B cell (primary cell): ENCODE results near the gene SPP2. TPM values are rescaled to one million over a fixed set of nuclear protein-coding genes. Genes with fewer than 3 reads are reported as not detected.

Experiments
- ATAC-seq: fragments of 200-7000 bp; cut with Tn5 transposase; one replicate; pipeline ENCODE4 v1.10.0; 2021; ENCODE audit warnings: low read depth, mild to moderate bottlenecking, moderate number of reproducible peaks, moderate library complexity
- CTCF ChIA-PET: fragments of 350-600 bp; sonication (Branson Sonifier 250); formaldehyde crosslinking; loops from one replicate; lab custom pipeline; 2021; ENCODE audit warnings: antibody characterized with exemption, inconsistent platforms; lab: Charles Lee
- POLR2A ChIA-PET: fragments of 350-600 bp; sonication (Branson Sonifier 250); formaldehyde crosslinking; loops from one replicate; lab custom pipeline; 2021; ENCODE audit warnings: antibody characterized with exemption; lab: Charles Lee
- DNase-seq: peaks from one replicate; pipeline ENCODE4 v3.0.0; 2013
- H2AFZ ChIP-seq: 2 replicates; pipeline ENCODE4 v1.6.1; 2012; ENCODE audit warnings: mild to moderate bottlenecking, low read depth, low read length; ENCODE audit not compliant: insufficient read depth, poor library complexity, severe bottlenecking
- H3K27ac ChIP-seq, 2 donors: 1 replicate in 1 of 2; 2 replicates in 1 of 2; pipeline ENCODE4 v1.5.1; 2012 to 2013; ENCODE audit warnings: low read length in 2 of 2, mild to moderate bottlenecking in 2 of 2, moderate library complexity in 1 of 2
- H3K27me3 ChIP-seq, 4 experiments: fragments of 200-600 bp in 1 of 4; sonication (generic) in 1 of 4; replicated peaks in 1 of 4; 1 replicate in 2 of 4; 2 replicates in 2 of 4; pipeline versions ENCODE4 v1.6.1 to v1.7.0; 2013 to 2016; ENCODE audit warnings: low read length in 3 of 4, mild to moderate bottlenecking in 2 of 4, mixed read lengths in 1 of 4, moderate library complexity in 1 of 4; ENCODE audit not compliant: insufficient read depth in 4 of 4, control insufficient read depth in 3 of 4; ENCODE audit errors: control extremely low read depth in 1 of 4
- H3K36me3 ChIP-seq, 2 experiments: replicated peaks in 1 of 2; 1 replicate in 1 of 2; 2 replicates in 1 of 2; pipeline versions ENCODE4 v1.6.1 to v1.7.1; 2013; ENCODE audit warnings: low read length in 1 of 2; ENCODE audit not compliant: insufficient read depth in 2 of 2, control insufficient read depth in 1 of 2; ENCODE audit errors: control extremely low read depth in 1 of 2, extremely low read depth in 1 of 2
- H3K4me1 ChIP-seq, 2 donors: fragments of 200-600 bp in 1 of 2; sonication (generic) in 1 of 2; 1 replicate in 1 of 2; 2 replicates in 1 of 2; pipeline versions ENCODE4 v1.5.1 to v1.6.1; 2013 to 2017; ENCODE audit warnings: low read length in 2 of 2; ENCODE audit not compliant: control insufficient read depth in 2 of 2, insufficient read depth in 2 of 2
- H3K4me2 ChIP-seq: replicated peaks from 2 replicates; pipeline ENCODE3; 2012; ENCODE audit warnings: mild to moderate bottlenecking, low read depth, low read length; ENCODE audit not compliant: poor library complexity, severe bottlenecking
- H3K4me3 ChIP-seq, 5 experiments: fragments of 200-600 bp in 1 of 5; sonication (generic) in 1 of 5; 1 replicate in 3 of 5; 2 replicates in 2 of 5; pipeline versions ENCODE4 v1.5.1 to v1.7.0; 2011 to 2016; ENCODE audit warnings: low read length in 4 of 5, mild to moderate bottlenecking in 4 of 5, low read depth in 2 of 5, control low read depth in 1 of 5, moderate library complexity in 1 of 5; ENCODE audit not compliant: insufficient read depth in 1 of 5; ENCODE audit errors: control extremely low read depth in 1 of 5, extremely low read depth in 1 of 5
- H3K79me2 ChIP-seq: fragments of 200-600 bp; sonication (generic); one replicate; pipeline ENCODE4 v1.6.0; 2016; ENCODE audit warnings: low read length; ENCODE audit not compliant: control insufficient read depth, insufficient read depth
- H3K9ac ChIP-seq: fragments of 200-600 bp; sonication (generic); 2 replicates; pipeline ENCODE4 v1.6.1; 2017; ENCODE audit warnings: mild to moderate bottlenecking, low read length, moderate library complexity
- H3K9me3 ChIP-seq, 3 donors: one replicate each; pipeline versions ENCODE4 v1.6.1 to v1.7.1; 2013; ENCODE audit warnings: low read length in 2 of 3; ENCODE audit not compliant: control insufficient read depth in 2 of 3, insufficient read depth in 1 of 3; ENCODE audit errors: control extremely low read depth in 1 of 3
- H4K20me1 ChIP-seq: 2 replicates; pipeline ENCODE4 v1.6.0; 2012; ENCODE audit warnings: mild to moderate bottlenecking, low read length; ENCODE audit not compliant: insufficient read depth, control insufficient read depth, poor library complexity, severe bottlenecking
- H3K27ac Mint-ChIP-seq: one replicate; pipeline ENCODE4 v1.8.0; 2021; ENCODE audit warnings: mixed read lengths
- H3K27me3 Mint-ChIP-seq: one replicate; pipeline ENCODE4 v1.8.0; 2021; ENCODE audit warnings: mixed read lengths
- H3K4me1 Mint-ChIP-seq: one replicate; pipeline ENCODE4 v1.8.0; 2021; ENCODE audit warnings: mixed read lengths
- H3K4me3 Mint-ChIP-seq: one replicate; pipeline ENCODE4 v1.8.0; 2021; ENCODE audit warnings: mixed read lengths
- H3K9me3 Mint-ChIP-seq: one replicate; pipeline ENCODE4 v1.8.0; 2022; ENCODE audit warnings: mixed read lengths; ENCODE audit not compliant: insufficient read depth
- EZH2 ChIP-seq: IDR thresholded peaks from 2 replicates; pipeline ENCODE4 v1.6.1; 2012; ENCODE audit warnings: borderline replicate concordance, low read depth, mild to moderate bottlenecking, moderate library complexity, low read length; ENCODE audit not compliant: insufficient read depth, poor library complexity, severe bottlenecking
- WGBS: methylation state at CpG from one replicate; pipeline ENCODE4 v1.1.5; 2013; ENCODE audit warnings: missing lambda C conversion rate; ENCODE audit not compliant: insufficient coverage; 5-methylcytosine and 5-hydroxymethylcytosine counted together
- intact Hi-C: fragments of 100-400 bp; cut with micrococcal nuclease; formaldehyde crosslinking; loops from one replicate; pipeline ENCODE4 v1.10.0; 2022
- polyA plus RNA-seq: library from polyadenylated mRNA; depleted of rRNA; stranded (reverse); fragments of >200 nt; gene quantifications from 2 replicates; pipeline ENCODE4 v1.2.3, GENCODE V29; 2012
- total RNA-seq, 2 donors: library from RNA; stranded (reverse); fragments of 120-200 nt in 1 of 2; gene quantifications; 1 replicate in 1 of 2; 2 replicates in 1 of 2; pipeline versions ENCODE4 v1.2.3 to v1.2.4, GENCODE V29; 2013 to 2022
- TF ChIP-seq, protein P1 (sequence below): fragments of 200-600 bp; IDR thresholded peaks from one replicate; pipeline ENCODE4 v1.8.0; 2022; ENCODE audit warnings: antibody characterized with exemption, mild to moderate bottlenecking

The SPP2 gene
- total and polyA plus RNA-seq, 2 donors (not counting 1 experiment from before 2014, with no cell fraction given): not detected

DNA sequence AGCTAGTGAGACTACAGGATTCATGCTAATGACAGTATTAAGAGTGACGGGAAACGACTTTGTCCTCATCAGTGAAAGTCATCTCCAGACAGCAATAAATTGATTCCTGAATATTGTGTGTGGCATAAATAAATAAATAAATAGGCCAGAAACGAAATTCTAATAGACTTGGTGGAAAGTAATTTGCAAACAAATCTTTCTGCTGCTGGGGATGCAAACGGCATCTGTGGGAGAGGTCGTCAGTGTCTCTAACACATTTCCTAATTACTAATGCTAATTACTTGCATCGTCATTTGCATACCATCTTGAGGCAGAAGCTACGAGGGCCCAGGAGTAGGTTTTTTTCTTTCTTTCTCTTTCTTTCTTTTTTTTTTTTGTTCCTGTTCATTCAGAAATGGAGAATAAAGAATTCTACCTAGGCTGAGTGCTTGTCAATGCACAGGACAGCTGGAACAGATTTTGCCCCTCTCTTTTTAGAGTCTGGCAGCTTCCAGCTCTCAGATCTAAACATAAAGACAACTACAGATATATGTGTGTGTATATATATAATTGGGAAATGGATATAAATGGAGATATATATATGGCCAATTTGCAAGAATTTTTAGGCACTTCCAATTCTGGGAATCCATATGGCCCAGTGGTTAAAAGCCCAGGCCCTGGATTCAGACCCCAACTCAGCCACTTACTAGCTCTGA, 75.1 kb downstream of the SPP2 start:
- Histone ChIP-seq H3K9ac (no peak overlapping the region), H3K9me3 (no peaks in the 10 kb centered on the region), H3K36me3 (no peaks in the 10 kb centered on the region), H3K27me3 (peaks cover 0 to 11% (median 7%) of the 10 kb centered on the region in 4 experiments), H4K20me1 (no peaks in the 10 kb centered on the region), H3K27ac (no peak overlapping the region), H3K4me1 (no peaks in the 10 kb centered on the region), H3K4me3 (no peak overlapping the region), H3K79me2 (no peaks in the 10 kb centered on the region), H3K4me2 (no peak overlapping the region), H2AFZ (no peak overlapping the region)
- POLR2A ChIA-PET: no interaction called here
- DNase-seq (no peak), ATAC-seq (no peak)
- no peaks in the 10 kb centered on the region for H3K9me3 Mint-ChIP-seq
- CTCF ChIA-PET: interaction anchor here (1.1 kb wide), 1 partner anchor 30 kb away, joined by 3 read pairs; no protein-coding TSS in a partner anchor
- no peak overlapping the region for H3K27ac Mint-ChIP-seq
- intact Hi-C loops: no loop called here
- no peak overlapping the region for H3K4me3 Mint-ChIP-seq
- peaks cover 33% of the 10 kb centered on the region for H3K27me3 Mint-ChIP-seq
- TF ChIP-seq, protein P1, sequence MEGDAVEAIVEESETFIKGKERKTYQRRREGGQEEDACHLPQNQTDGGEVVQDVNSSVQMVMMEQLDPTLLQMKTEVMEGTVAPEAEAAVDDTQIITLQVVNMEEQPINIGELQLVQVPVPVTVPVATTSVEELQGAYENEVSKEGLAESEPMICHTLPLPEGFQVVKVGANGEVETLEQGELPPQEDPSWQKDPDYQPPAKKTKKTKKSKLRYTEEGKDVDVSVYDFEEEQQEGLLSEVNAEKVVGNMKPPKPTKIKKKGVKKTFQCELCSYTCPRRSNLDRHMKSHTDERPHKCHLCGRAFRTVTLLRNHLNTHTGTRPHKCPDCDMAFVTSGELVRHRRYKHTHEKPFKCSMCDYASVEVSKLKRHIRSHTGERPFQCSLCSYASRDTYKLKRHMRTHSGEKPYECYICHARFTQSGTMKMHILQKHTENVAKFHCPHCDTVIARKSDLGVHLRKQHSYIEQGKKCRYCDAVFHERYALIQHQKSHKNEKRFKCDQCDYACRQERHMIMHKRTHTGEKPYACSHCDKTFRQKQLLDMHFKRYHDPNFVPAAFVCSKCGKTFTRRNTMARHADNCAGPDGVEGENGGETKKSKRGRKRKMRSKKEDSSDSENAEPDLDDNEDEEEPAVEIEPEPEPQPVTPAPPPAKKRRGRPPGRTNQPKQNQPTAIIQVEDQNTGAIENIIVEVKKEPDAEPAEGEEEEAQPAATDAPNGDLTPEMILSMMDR: no peak
- TF ChIP-seq EZH2: no peak
- WGBS: 60% methylated on average over 2 of the region's 7 CpGs
- H3K4me1 Mint-ChIP-seq: no peaks in the 10 kb centered on the region

DNA sequence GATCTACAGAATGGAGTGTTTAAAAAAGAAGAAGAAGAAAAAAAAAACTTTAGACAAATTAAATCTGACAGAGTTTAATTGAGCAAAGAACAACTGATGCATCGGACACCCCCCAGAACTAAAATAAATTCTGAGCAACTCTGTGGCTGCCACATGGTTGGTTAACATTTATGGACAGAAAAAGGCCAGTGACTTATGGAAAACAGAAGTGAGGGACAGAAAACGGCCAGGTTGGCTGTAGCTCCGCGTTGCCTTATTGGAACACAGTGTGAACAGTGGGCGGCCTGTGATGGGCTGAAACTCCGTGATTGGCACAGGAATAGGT, 75.6 kb downstream of the SPP2 start:
- ATAC-seq (no peak), DNase-seq (no peak)
- H3K4me2 ChIP-seq: no peak overlapping the region
- Mint-ChIP-seq H3K27me3 (peaks cover 37% of the 10 kb centered on the region), H3K4me3 (no peak overlapping the region), H3K9me3 (no peaks in the 10 kb centered on the region), H3K27ac (no peak overlapping the region), H3K4me1 (no peaks in the 10 kb centered on the region)
- no peak overlapping the region for H3K4me3 ChIP-seq
- no peaks in the 10 kb centered on the region for H4K20me1 ChIP-seq
- H3K9ac ChIP-seq: no peak overlapping the region
- POLR2A ChIA-PET: no interaction called here
- CTCF ChIA-PET: interaction anchor here (1.1 kb wide), 1 partner anchor 31 kb away, joined by 3 read pairs; no protein-coding TSS in a partner anchor
- no peaks in the 10 kb centered on the region for H3K36me3 ChIP-seq
- no peak for TF ChIP-seq EZH2
- TF ChIP-seq, protein P1: no peak
- H3K27ac ChIP-seq: no peak overlapping the region
- H3K27me3 ChIP-seq: peaks cover 0 to 10% (median 5%) of the 10 kb centered on the region in 4 experiments
- 100% methylated on average over 1 of the region's 6 CpGs for WGBS
- H3K4me1 ChIP-seq: no peaks in the 10 kb centered on the region
- intact Hi-C loops: no loop called here
- H3K79me2 ChIP-seq: no peaks in the 10 kb centered on the region
- H3K9me3 ChIP-seq: no peaks in the 10 kb centered on the region
- H2AFZ ChIP-seq: no peak overlapping the region
